ENCODE results near the gene KEAP1. TPM values are rescaled to one million over a fixed set of nuclear protein-coding genes. Genes with fewer than 3 reads are reported as not detected.

KEAP1 gene
- total RNA-seq, 1 experiment from 2014 or later, result 75.2 TPM

- TF ChIP-seq CTCF (IDR thresholded peaks at IDR 0.05 in 2 of 3, conservative IDR thresholded peaks at IDR 0.05 in 1 of 3; ENCODE audit: borderline replicate concordance in 1 of 3, insufficient read depth in 1 of 3, low read depth in 2 of 3, low read length in 2 of 3), result no peak
- no peak for TF ChIP-seq FOSL1 (IDR thresholded peaks at IDR 0.05; ENCODE audit: low read depth)
- no peak for TF ChIP-seq JUND (IDR thresholded peaks at IDR 0.05)
- no peak for TF ChIP-seq SRF (IDR thresholded peaks at IDR 0.05; ENCODE audit: low read depth)
- TF ChIP-seq SP1 (IDR thresholded peaks at IDR 0.05; ENCODE audit: low read depth), result no peak
Observed at GRCh38 chr19:10500247-10500592, 2.9 kb downstream of the KEAP1 start (continued).

- Histone ChIP-seq H3K9me2 (ENCODE audit: insufficient read depth) (no peaks in the 10 kb centered on the region), H3K9ac (ENCODE audit: low read length) (no peak overlapping the region), H3K4me2 (ENCODE audit: low read length) (no peak overlapping the region), H3K27ac (ENCODE audit: low read depth, low read length) (no peak overlapping the region; the same call in 1 of the 2 replicates), H3K79me2 (ENCODE audit: insufficient read depth, low read length) (peaks cover 75% of the 10 kb centered on the region), H2AFZ (ENCODE audit: low read depth, low read length, poor library complexity, severe bottlenecking) (no peak overlapping the region), H3K36me3 (ENCODE audit: control insufficient read depth in 1 of 2, insufficient read depth in 2 of 2, low read length in 2 of 2) (peaks cover 15 to 23% of the 10 kb centered on the region in 2 experiments; a peak in 3 of 4 replicates), H4K20me1 (ENCODE audit: insufficient read depth) (no peaks in the 10 kb centered on the region), H3K4me1 (ENCODE audit: control insufficient read depth in 1 of 2, insufficient read depth in 2 of 2, low read length in 2 of 2) (peaks cover 12 to 24% of the 10 kb centered on the region in 2 experiments), H3K4me3 (replicated peaks in 1 of 2; ENCODE audit: low read depth in 1 of 2, low read length in 2 of 2) (no peak overlapping the region), H3K9me3 (ENCODE audit: control insufficient read depth in 1 of 2, insufficient read depth in 1 of 2, low read depth in 1 of 2, low read length in 2 of 2) (no peaks in the 10 kb centered on the region), H3K27me3 (ENCODE audit: insufficient read depth, low read length) (no peaks in the 10 kb centered on the region)
- ChIA-PET CTCF (no interaction called here), RAD21 (ENCODE audit: low non-redundant PET in 1 of 2, low total read pairs in 2 of 2, uncharacterized antibody in 2 of 2, unreplicated experiment in 2 of 2) (no interaction called here), POLR2A (no interaction called here)
- BruUV-seq (replicated peaks), result no TSS peak
- TF ChIP-seq JUND (IDR thresholded peaks at IDR 0.05), result no peak
- no peak for TF ChIP-seq EZH2phosphoT487 (IDR thresholded peaks at IDR 0.05; ENCODE audit: borderline replicate concordance)
- TF ChIP-seq EZH2 (IDR thresholded peaks at IDR 0.05), result no peak
- TF ChIP-seq CBX3 (IDR thresholded peaks at IDR 0.05; ENCODE audit: low read depth), result no peak
- TF ChIP-seq YY1 (IDR thresholded peaks at IDR 0.05; ENCODE audit: extremely low read depth, insufficient replicate concordance, low read depth, low read length), result no peak
- no peak for TF ChIP-seq POLR2AphosphoS5 (IDR thresholded peaks at IDR 0.05; ENCODE audit: low read depth, low read length)
- TF ChIP-seq TCF7L2 (IDR thresholded peaks at IDR 0.05; ENCODE audit: borderline replicate concordance, extremely low read depth, insufficient read depth, insufficient read length), result no peak
- TF ChIP-seq ELF1 (IDR thresholded peaks at IDR 0.05; ENCODE audit: borderline replicate concordance, low read depth), result no peak
- TF ChIP-seq SP1 (IDR thresholded peaks at IDR 0.05; ENCODE audit: low read depth), result no peak
- no peak for TF ChIP-seq FOSL1 (IDR thresholded peaks at IDR 0.05; ENCODE audit: low read depth)
- no peak for ATAC-seq
- intact Hi-C loops (cut with micrococcal nuclease), result loop anchor here (5.0 kb wide), 1 partner anchor 68 kb away; the partner anchor contains the start of genes CDKN2D and KRI1
- no peak for DNase-seq (ENCODE audit: low read depth, low spot score)
Observed at GRCh38 chr19:10499550-10500246, 3.5 kb downstream of the KEAP1 start.
